Skeletal muscle tissue (tissue), 4 donors: ENCODE results near the gene NUTF2. TPM values are rescaled to one million over a fixed set of nuclear protein-coding genes. Genes with fewer than 3 reads are reported as not detected.
A peak's percentile ranks its signal among the peaks of the same experiment; 100 is the strongest.

Source experiments
- H3K27ac ChIP-seq: one replicate; pipeline ENCODE4 v1.7.0; 2013; ENCODE audit warnings: mild to moderate bottlenecking, low read depth, low read length, inconsistent platforms
- H3K27me3 ChIP-seq, 3 donors: one replicate each; pipeline ENCODE4 v1.7.0; 2013; ENCODE audit warnings: low read length in 3 of 3; ENCODE audit not compliant: control insufficient read depth in 3 of 3, insufficient read depth in 3 of 3
- H3K36me3 ChIP-seq, 3 donors: one replicate each; pipeline ENCODE4 v1.7.0; 2013; ENCODE audit warnings: low read length in 3 of 3; ENCODE audit not compliant: control insufficient read depth in 3 of 3, insufficient read depth in 3 of 3
- H3K4me1 ChIP-seq, 3 donors: one replicate each; pipeline ENCODE4 v1.7.0; 2013; ENCODE audit warnings: low read length in 3 of 3, mild to moderate bottlenecking in 3 of 3; ENCODE audit not compliant: control insufficient read depth in 3 of 3, insufficient read depth in 3 of 3
- H3K4me3 ChIP-seq, 3 donors: one replicate each; pipeline ENCODE4 v1.7.0; 2013; ENCODE audit warnings: low read length in 3 of 3
- H3K9ac ChIP-seq, 3 donors: one replicate each; pipeline ENCODE4 v1.7.0; 2013; ENCODE audit warnings: low read length in 3 of 3, mild to moderate bottlenecking in 3 of 3, moderate library complexity in 2 of 3, low read depth in 1 of 3
- H3K9me3 ChIP-seq, 3 donors: one replicate each; pipeline ENCODE4 v1.7.0; 2013; ENCODE audit warnings: low read length in 3 of 3; ENCODE audit not compliant: control insufficient read depth in 3 of 3
- total RNA-seq: library from RNA; depleted of rRNA; stranded (reverse); fragments of >200 nt; gene quantifications from one replicate; pipeline ENCODE4 v1.2.3, GENCODE V29; 2014
- donor health status: Osteomylitis.

NUTF2 gene
- total RNA-seq, 1 donor from 2014 or later: 94.5 TPM

DNA sequence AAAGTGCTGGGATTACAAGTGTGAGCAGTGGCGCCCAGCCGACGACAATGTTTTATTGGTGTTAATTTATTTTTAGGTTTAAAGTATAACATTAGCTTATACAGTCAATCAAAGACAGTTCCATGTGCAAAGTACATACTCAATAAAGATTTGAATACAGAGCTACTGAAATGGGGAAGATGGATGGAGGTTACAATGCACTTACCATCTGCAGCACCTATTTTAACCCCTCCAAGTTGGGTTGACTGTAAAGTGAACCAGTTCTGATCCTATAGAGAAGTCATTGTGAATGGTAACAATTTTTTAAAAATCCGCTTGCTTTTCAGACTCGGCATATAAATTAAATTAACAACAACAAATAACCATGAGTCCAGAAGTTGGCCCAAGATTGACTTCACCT lies 45.6 kb downstream of the NUTF2 start:
- H3K27ac ChIP-seq: peak overlapping the region; percentile 96
- no peaks in the 10 kb centered on the region for H3K36me3 ChIP-seq
- H3K9ac ChIP-seq: peak overlapping the region; percentile 76 to 88 (median 84)
- no peaks in the 10 kb centered on the region for H3K9me3 ChIP-seq
- no peaks in the 10 kb centered on the region for H3K27me3 ChIP-seq
- H3K4me1 ChIP-seq: peaks cover 35 to 40% (median 39%) of the 10 kb centered on the region in 3 donors
- H3K4me3 ChIP-seq: peak overlapping the region; percentile 66 to 85 (median 71)

DNA sequence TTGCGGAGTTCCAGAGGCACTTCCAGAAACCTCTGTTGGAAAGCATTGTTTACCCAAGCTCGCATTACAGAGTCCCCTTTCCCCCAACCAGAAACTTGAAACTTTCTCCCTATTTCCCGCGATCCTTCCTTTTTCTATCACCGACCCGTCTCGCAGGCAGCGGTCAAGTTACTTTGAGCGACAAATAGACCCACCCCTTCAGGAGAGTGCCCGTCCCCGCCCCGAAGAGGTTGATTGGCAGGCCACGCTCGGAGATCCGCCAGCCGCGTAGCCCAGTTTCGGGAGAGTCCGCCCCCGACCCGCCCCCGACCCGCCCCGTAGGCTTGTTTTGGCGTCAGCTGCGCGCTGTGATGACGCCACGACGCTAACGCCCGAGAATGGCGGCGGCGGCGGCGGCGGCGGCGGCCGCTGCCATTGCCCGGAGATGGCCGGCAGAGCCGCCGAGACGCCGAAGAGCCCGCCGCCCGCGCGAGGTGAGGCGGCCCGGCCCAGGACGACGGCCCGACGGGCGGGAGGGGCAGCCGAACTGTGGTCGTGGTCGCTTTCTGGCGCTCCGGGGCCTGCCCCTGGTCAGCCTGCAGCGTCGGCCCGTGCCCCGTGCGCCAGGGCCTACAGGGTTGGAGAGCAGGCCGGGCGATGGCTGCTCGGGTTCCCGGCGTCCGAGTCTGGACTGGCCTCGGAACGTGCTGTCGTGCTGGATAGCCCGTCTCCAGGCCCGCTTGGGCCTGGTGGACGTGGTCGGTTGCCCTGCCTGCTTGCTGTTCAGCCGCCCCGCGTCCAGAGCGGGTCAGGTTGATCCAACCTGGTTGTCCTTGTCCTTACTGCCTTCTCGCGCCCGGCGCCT lies 46.4 kb downstream of the NUTF2 start, which contains the start of gene PSKH1:
Gene PSKH1 (plus strand): TSS at position 356 of the 844 bp plus-strand sequence. CDS start 15,496 bp downstream, outside the sequence.
- Histone ChIP-seq H3K27me3 (no peaks in the 10 kb centered on the region), H3K9me3 (no peaks in the 10 kb centered on the region), H3K4me1 (peaks cover 37 to 43% (median 41%) of the 10 kb centered on the region in 3 donors), H3K27ac (peak within 1 kb of the TSS; percentile 96), H3K9ac (peak within 1 kb of the TSS; percentile 98 to 100 (median 98)), H3K4me3 (peak within 1 kb of the TSS; percentile 92 to 94 (median 93)), H3K36me3 (no peaks in the 10 kb centered on the region)

DNA sequence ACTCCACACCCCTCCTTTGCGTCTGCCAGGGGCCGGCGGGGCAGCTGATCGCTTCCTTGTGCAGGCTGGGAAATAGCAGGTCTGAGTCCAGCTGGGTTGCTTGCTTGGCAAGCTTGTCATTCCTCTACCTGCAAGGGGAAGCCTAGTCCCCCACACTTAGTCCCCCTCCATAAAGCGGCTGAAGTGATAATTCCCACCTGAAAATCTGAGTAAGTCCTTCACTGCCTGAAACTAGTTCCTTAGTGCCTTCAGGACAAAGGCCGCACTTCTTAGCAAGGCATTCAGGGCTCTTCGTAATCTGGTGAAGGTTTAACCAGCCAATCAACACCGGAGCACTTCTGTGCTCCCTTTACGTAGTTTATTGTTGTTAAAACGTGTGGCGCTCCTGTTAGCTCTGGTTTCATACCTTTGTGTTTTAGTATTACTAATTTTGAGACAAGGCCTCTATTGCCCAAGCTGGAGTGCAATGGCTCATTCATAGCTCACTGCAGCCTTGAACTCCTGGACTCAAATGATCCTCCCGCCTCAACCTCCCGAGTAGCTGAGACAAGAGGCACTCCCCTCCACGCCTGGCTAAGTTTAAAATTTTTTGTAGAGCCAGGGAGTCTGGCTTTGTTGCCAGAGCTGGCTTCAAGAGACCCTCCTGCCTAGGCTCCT lies 47.1 kb downstream of the NUTF2 start:
- Histone ChIP-seq H3K4me3 (peak overlapping the region; percentile 92 to 94 (median 93)), H3K9me3 (no peaks in the 10 kb centered on the region), H3K27ac (peak overlapping the region; percentile 96), H3K4me1 (peaks cover 37 to 43% (median 41%) of the 10 kb centered on the region in 3 donors), H3K9ac (peak overlapping the region; percentile 98 to 100 (median 98)), H3K36me3 (no peaks in the 10 kb centered on the region), H3K27me3 (no peaks in the 10 kb centered on the region)

DNA sequence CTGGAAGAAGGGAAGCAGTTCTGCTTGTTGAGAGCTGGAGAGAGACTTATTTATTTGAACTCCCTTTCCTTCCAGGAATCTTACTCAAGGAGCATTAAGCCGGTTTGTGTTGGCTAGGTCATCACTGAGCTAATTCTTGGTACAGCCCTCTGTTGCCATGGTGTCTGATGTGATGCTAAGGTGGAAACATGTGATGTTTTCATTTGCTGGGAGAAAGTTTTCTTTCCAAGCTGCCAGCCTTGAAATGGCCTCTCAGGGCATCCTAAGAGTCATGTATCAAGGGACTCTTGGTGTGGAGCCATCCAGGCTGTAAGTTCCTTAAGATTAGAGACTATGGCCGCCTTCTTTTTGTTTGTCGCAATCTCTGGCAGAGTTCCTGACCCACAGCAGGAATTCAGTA lies 50.5 kb downstream of the NUTF2 start:
- no peaks in the 10 kb centered on the region for H3K27me3 ChIP-seq
- H3K4me3 ChIP-seq: no peak overlapping the region
- H3K9me3 ChIP-seq: no peaks in the 10 kb centered on the region
- H3K27ac ChIP-seq: peak overlapping the region; percentile 22
- H3K9ac ChIP-seq: no peak overlapping the region
- peaks cover 37 to 54% (median 48%) of the 10 kb centered on the region in 3 donors for H3K4me1 ChIP-seq
- H3K36me3 ChIP-seq: no peaks in the 10 kb centered on the region

DNA sequence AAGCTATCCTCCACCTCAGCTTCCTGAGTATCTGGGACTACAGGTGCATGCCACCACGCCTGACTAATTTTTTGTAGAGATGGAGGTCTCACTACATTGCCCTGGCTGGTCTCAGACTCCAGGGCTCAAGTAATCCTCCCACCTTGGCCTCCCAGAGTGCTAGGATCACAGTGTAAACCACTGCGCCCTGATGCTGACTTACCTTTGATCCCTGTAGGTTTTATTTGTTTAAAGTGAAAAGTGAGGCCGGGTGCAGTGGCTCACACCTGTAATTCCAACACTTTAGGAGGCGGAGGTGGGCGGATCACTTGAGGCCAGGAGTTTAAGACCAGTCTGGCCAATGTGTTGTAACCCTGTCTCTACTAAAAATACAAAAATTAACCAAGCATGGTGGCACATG lies 55.0 kb downstream of the NUTF2 start:
- Histone ChIP-seq H3K9ac (no peak overlapping the region), H3K4me3 (no peak overlapping the region), H3K4me1 (peaks cover 9 to 25% (median 22%) of the 10 kb centered on the region in 3 donors), H3K27ac (no peak overlapping the region), H3K9me3 (no peaks in the 10 kb centered on the region), H3K36me3 (peaks cover 0 to 7% (median 3%) of the 10 kb centered on the region in 3 donors), H3K27me3 (no peaks in the 10 kb centered on the region)

DNA sequence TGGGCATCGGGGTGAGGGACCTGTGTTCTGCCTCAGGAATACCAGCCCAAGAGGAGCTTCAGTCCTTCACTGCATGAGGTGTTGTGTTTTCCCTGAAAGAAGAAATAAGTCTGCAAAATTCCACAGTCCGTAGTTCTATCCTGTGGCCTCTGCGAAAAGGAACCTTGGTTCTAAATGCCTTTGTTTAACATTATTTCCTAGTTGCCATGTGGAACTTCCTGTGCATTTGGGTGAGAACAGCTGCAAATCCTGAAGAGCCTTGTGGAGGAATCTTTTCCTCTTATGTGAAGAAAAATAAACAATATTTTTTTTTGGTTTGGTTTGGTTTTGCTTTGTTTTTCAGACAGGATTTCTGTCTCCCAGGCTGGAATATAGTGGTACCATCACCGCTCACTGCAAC lies 56.1 kb downstream of the NUTF2 start:
- Histone ChIP-seq H3K27me3 (no peaks in the 10 kb centered on the region), H3K4me3 (no peak overlapping the region), H3K4me1 (peaks cover 4 to 19% (median 16%) of the 10 kb centered on the region in 3 donors), H3K27ac (no peak overlapping the region), H3K36me3 (peaks cover 0 to 7% (median 3%) of the 10 kb centered on the region in 3 donors), H3K9me3 (no peaks in the 10 kb centered on the region), H3K9ac (no peak overlapping the region)

DNA sequence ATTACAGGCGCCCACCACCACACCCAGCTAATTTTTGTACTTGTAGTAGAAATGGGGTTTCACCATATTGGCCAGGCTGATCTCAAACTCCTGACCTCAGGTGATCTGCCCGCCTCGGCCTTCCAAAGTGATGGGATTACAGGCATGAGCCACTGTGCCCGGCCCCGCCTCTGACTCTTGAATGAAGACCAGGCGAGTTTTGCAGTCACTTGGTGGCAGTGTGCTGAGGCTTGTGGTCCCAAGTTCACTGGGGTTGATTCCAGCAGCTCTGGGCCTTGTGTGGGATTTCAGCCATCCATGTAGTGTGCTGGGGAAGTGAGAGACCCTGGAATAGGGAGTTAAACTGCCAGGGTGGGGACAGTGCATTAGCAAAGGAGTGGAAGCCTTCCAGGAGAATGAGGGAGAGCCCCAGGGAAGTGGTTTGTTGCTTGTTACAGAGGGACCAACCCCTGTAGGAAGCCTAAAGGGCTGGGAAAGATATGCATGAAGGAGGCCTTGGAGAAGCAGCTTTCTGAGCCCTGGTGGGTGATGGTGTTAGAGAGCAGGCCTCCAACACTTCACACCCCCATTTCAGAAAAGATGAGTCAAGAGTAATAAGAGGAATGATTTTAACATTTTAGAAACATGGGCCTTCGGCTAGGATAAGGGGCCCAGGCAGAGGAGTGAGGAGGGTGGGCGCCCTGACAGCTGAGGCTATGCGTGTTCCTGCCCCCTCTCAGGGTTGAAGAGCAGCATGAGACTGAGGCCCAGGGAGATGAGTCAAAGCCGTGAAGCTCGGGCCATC lies 60.9 kb downstream of the NUTF2 start:
- H3K4me1 ChIP-seq: peaks cover 9 to 26% (median 13%) of the 10 kb centered on the region in 3 donors
- H3K27me3 ChIP-seq: no peaks in the 10 kb centered on the region
- H3K36me3 ChIP-seq: peaks cover 26 to 38% (median 35%) of the 10 kb centered on the region in 3 donors
- no peaks in the 10 kb centered on the region for H3K9me3 ChIP-seq
- H3K4me3 ChIP-seq: no peak overlapping the region
- no peak overlapping the region for H3K27ac ChIP-seq
- H3K9ac ChIP-seq: no peak overlapping the region

DNA sequence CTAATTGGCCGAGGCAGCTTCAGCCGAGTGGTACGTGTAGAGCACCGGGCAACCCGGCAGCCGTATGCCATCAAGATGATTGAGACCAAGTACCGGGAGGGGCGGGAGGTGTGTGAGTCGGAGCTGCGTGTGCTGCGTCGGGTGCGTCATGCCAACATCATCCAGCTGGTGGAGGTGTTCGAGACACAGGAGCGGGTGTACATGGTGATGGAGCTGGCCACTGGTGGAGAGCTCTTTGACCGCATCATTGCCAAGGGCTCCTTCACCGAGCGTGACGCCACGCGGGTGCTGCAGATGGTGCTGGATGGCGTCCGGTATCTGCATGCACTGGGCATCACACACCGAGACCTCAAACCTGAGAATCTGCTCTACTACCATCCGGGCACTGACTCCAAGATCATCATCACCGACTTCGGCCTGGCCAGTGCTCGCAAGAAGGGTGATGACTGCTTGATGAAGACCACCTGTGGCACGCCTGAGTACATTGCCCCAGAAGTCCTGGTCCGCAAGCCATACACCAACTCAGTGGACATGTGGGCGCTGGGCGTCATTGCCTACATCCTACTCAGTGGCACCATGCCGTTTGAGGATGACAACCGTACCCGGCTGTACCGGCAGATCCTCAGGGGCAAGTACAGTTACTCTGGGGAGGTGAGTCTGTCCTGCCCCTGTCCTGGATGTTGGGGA lies 62.5 kb downstream of the NUTF2 start:
- Histone ChIP-seq H3K4me3 (no peak overlapping the region), H3K4me1 (peaks cover 9 to 26% (median 13%) of the 10 kb centered on the region in 3 donors), H3K9ac (no peak overlapping the region), H3K27me3 (no peaks in the 10 kb centered on the region), H3K27ac (no peak overlapping the region), H3K36me3 (peaks cover 26 to 34% (median 28%) of the 10 kb centered on the region in 3 donors), H3K9me3 (no peaks in the 10 kb centered on the region)

DNA sequence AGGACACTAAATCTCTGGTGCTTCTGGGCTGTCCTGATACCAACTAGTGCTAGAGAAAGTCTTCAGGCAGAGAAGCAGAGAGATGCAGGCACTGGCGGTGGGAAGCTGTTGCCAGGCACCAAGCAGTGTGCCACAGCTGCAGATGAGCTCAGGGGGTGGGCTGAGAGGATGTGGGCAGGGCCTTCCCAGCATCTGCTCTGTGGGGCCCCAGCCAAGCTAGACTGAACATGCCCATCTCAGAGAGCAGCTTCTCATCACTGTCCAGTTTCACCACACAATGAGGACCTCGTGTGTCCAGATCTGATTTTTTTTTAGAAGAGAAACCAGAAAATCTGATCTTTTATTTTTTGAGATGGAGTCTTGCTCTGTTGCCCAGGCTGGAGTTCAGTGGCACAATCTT lies 63.4 kb downstream of the NUTF2 start:
- no peak overlapping the region for H3K27ac ChIP-seq
- H3K4me1 ChIP-seq: peaks cover 16 to 33% (median 18%) of the 10 kb centered on the region in 3 donors
- H3K9me3 ChIP-seq: no peaks in the 10 kb centered on the region
- H3K9ac ChIP-seq: peak overlapping the region in 1 of 3 donors; percentile 16
- H3K27me3 ChIP-seq: no peaks in the 10 kb centered on the region
- H3K4me3 ChIP-seq: no peak overlapping the region
- peaks cover 26 to 36% (median 30%) of the 10 kb centered on the region in 3 donors for H3K36me3 ChIP-seq
